ENCODE measurements around the gene HTR1D. TPM values are rescaled to one million over a fixed set of nuclear protein-coding genes. Genes with fewer than 3 reads are reported as not detected.
"Not testable (repeated sequence)": the region's sequence is repeated elsewhere in the genome, so short reads cannot be mapped to it uniquely, and the experiment has no call there.

Gene HTR1D, protein sequence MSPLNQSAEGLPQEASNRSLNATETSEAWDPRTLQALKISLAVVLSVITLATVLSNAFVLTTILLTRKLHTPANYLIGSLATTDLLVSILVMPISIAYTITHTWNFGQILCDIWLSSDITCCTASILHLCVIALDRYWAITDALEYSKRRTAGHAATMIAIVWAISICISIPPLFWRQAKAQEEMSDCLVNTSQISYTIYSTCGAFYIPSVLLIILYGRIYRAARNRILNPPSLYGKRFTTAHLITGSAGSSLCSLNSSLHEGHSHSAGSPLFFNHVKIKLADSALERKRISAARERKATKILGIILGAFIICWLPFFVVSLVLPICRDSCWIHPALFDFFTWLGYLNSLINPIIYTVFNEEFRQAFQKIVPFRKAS
- 0.07 TPM for total RNA-seq
- long read RNA-seq = 0 reads

DNA sequence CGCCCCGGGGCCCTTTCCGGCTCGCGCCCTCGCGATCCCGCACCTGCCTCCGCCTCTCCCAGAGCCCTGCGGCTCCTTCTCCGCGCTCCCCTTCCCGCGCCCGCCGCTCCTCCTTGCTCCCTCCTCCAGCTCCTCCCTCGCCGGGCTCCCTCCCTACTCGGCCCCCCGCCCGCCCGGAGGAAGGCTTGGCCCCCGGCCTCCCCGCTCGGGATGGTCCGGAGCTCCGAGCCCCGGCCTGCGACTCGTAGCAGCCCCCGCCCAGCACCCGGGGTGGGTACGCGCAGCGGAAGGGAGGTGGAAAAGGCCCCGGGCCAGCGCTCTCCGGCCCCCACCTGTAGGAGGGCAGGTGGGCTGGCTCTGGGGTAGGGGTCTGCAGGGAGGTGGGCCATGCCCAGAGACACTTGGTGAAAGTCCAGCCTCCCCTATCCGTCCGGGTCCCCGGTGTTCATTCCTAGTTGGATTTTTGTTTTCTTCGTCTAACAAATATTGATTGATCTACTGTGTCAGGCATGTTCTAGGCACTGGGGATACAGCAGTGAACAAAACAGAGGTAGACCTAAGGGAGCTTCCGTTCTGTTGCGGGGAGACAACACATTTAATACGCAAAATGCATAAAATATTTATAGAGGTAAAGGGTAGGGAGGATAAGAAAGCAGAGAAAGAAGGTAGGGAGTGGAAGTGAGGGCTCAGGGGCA, at the start of gene HTR1D:
Gene HTR1D, minus strand, starts transcription at position 82 of the 695 bp plus-strand sequence. CDS start 23,283 bp downstream, outside the sequence.
- ATAC-seq = no peak
- intact Hi-C loops (cut with micrococcal nuclease) = no loop called here
- DNase-seq = no peak

DNA sequence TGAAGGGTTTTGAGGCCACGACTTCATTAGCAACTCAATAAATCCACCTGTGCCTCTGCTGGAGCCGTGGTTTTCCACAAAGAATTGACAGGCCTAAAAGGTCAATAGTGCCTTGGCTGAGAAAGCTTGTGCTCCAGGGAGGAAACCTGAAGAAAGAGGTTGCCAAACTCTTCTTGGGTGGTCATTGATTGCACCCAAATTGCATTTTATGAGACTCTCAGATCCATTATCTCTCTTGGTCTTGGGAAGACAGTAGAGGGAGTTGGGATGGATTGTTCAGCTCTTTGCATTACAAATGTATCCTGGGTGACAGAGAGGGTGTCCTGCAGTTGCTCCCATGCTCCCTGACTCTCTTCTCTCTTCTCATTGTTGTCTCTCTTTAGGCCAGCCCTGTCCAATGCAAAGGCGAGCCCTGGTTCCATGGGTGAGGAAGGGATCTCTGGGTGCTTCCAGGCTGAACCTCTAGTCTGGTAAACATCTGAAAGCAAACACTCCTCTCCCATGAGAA, 46.1 kb upstream of the HTR1D start:
- intact Hi-C loops (cut with micrococcal nuclease) = no loop called here

DNA sequence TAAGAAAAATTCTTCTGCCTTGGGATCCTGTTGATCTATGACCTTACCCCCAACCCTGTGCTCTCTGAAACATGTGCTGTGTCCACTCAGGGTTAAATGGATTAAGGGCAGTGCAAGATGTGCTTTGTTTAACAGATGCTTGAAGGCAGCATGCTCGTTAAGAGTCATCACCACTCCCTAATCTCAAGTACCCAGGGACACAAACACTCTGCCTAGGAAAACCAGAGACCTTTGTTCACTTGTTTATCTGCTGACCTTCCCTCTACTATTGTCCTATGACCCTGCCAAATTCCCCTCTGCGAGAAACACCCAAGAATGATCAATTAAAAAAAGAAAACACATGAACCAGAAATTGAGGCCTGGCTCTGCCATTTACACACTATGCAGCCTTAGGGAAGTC, 40.8 kb upstream of the HTR1D start:
- ATAC-seq; DNase-seq; intact Hi-C loops (cut with micrococcal nuclease): not testable (repeated sequence)

More for the DNA sequence above, 46.1 kb upstream of the HTR1D start:
- no peak for DNase-seq
- ATAC-seq = no peak

DNA sequence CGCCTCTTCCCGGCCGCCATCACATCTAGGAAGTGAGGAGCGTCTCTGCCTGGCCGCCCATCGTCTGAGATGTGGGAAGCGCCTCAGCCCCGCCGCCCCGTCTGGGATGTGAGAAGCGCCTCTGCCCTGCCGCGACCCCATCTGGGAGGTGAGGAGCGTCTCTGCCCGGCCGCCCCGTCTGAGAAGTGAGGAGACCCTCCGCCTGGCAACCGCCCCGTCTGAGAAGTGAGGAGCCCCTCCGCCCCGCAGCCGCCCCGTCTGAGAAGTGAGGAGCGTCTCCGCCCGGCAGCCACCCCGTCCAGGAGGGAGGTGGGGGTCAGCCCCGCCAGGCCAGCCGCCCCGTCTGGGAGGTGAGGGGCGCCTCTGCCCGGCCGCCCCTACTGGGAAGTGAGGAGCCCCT, 40.1 kb upstream of the HTR1D start:
- intact Hi-C loops (cut with micrococcal nuclease); DNase-seq; ATAC-seq: not testable (repeated sequence)

DNA sequence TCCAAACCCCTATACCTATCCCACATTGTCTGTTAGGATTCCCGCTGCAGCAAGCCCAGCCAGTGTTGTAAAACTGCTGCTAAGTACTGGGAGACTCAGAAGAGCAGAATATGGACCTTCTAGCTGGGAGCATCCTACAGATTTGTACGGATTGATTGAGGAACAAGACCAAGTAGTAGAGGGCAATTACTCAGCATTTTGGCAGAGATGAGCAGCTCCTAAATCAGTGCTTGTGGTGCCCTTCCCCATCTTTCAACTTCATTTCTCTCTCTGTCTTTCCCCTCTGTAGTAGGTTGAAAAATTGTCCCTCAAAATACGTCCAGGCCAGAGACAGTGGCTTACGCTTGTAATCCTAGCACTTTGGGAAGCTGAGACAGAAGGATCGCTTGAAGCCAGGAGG, 37.3 kb upstream of the HTR1D start:
- no peak for ATAC-seq
- intact Hi-C loops (cut with micrococcal nuclease) = no loop called here

DNA sequence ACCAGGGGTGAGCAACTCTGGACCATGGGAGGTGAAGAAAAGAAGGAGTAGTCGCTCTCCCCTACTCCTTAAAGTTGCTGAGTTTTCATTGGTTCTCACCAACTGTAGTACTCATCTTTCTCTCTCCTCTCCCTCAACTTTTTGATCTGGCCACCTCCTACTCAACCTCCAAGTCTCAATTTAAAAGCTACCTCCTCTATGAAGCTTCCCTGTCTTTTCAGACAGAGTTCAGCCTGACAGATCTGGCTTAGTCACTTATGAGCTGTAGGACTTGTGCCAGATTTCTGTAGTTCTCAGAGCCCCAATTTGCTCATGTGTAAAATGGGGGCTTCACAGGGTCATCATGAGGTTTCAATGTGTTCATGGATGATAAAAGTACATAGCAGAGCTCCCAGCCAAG, 34.5 kb upstream of the HTR1D start:
- ATAC-seq (no peak), DNase-seq (no peak)
- intact Hi-C loops (cut with micrococcal nuclease) = no loop called here

More for the DNA sequence above, 37.3 kb upstream of the HTR1D start:
- no peak for DNase-seq

DNA sequence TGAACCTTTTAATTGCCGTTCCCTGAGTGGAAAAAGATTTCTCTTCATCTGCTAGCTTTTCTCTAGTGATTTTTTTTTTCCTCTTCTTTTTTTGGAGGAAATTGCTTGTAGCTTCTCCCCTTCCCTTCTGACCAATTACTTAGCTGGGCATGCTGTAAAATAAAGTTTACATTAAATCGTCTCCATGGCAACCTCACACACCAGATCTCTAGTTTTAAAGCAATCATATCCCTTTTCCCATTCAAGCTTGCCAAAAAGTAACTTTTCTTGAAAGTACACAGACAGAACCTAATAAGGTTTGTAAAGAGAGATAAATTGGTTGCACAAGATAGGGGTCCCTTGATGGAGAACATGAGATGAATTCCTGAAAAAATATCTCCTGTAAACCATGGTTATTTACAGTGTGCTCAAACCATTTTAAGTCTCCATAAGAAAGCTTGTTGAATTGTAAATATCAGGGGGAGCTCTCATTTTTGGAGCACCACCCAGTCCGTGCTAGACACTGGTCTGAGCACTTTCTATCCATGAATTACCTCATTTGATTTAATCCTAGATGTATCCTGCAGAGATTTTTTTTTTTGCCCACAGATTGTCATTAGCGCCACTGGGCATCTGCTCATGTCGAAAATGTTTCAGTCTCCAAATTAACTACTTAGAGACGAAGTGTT, 32.6 kb upstream of the HTR1D start:
- DNase-seq (no peak), ATAC-seq (no peak)
- intact Hi-C loops (cut with micrococcal nuclease) = no loop called here

DNA sequence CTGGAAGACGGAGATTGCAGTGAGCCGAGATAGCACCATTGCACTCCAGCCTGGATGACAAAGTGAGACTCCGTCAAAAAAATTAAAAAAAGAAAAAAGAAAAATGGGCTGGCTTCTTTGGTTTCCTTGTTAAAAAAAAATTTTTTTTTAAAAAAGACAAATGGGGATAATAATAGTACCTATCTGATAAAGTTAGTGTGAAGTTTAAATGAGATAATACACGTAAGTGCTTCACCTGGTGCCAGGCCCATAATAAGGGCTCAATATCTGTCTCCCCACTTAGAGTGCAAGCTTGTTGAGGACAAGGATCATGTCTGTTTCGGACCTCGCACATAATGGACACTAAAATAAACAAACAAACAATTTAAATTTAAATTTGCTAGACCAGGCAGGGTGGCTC, 30.0 kb upstream of the HTR1D start:
- DNase-seq (no peak), ATAC-seq (no peak)
- intact Hi-C loops (cut with micrococcal nuclease) = no loop called here

DNA sequence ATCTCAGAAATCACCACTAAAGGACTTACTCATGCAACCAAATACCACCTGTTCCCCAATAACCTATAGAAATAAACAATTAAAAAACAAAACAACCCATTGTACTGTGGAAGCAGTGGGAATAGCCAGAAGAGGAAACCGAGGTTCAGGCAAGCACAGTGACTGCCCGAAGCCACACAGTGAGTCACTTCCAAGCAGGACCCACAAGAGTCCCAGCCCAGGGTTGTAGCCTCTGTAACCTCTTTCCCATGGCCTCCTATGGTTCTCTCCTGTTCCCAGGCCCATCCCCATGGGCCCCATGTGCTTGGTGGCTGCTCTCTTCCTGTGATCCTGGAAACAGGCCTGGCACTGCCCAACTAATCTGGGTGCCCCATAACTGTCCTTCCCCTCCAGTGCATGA, 29.0 kb upstream of the HTR1D start:
- ATAC-seq = no peak

DNA sequence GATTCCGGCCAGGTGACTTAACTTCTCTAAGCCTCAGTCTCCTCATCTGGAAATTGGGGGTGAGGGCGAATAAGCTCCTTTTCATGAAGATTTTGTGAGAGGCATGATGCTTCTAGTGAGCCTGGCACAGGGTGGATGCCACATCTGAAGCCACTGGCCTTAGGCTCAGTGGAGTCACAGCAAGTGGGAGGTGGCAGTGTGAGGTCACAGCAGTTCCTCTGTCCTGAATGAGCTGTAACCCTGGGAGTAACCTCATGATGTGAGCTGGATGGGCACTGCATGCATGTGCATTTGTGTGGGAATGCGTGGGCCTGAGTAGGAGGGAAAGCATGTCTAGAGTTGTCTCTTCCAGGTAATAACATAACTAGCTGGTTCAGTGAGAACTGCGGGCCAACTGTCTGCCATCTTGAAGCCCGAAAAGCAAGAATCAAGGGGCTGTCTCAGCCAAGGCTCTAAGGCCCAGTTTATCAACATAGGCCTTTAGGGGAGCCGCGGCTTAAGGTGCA, 27.0 kb upstream of the HTR1D start:
- intact Hi-C loops (cut with micrococcal nuclease) = no loop called here
- DNase-seq (no peak), ATAC-seq (no peak)

More for the DNA sequence above, 29.0 kb upstream of the HTR1D start:
- intact Hi-C loops (cut with micrococcal nuclease) = no loop called here
- DNase-seq = no peak

DNA sequence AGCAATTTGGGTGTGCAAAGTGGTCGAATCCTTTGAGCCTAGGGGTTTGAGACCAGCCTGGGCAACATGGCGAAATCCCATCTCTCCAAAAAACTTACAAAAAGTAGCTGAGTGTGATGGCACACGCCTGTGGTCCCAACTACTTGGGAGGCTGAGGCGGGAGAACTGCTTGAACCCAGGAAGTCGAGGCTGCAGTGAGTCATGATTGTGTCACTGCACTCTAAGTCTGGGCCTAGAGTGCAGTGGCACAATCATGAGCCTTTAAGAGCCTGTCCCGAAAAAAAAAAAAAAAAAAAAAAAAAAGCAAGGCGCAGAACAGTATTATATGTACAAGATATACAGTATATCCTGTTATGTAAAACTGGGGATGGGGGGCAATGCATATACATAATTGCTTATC, 25.1 kb upstream of the HTR1D start:
- no peak for DNase-seq
- no peak for ATAC-seq
- intact Hi-C loops (cut with micrococcal nuclease) = no loop called here

DNA sequence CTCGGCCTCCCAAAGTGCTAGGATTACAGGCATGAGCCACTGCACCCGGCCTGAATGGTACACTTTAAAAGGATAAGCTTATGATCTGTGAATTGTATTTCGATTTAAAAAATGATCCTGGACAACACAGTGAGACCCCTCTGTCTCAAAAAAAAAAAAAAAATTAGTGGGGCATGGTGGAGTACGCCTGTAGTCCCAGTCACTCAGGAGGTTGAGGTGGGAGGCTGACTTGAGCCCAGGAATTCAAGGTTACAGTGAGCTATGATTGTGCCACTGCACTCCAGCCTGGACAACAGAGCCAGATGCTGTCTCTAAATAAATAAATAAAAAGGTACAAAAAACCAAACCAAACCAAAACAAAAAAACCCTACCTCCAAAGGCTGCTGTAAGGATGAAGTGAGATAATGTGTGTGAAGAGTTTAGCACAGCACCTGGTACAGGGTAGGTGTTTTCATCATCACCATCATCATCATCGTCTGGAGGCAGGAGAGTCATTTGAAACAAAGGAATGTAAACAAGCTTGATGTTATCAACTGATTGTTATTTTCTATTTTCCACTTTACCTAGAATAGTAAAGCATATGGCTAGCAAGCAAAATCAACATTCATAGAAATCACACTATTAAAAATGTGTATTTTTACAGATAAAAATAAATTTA, 22.5 kb upstream of the HTR1D start:
- intact Hi-C loops (cut with micrococcal nuclease) = no loop called here
- ATAC-seq (no peak), DNase-seq (no peak)

DNA sequence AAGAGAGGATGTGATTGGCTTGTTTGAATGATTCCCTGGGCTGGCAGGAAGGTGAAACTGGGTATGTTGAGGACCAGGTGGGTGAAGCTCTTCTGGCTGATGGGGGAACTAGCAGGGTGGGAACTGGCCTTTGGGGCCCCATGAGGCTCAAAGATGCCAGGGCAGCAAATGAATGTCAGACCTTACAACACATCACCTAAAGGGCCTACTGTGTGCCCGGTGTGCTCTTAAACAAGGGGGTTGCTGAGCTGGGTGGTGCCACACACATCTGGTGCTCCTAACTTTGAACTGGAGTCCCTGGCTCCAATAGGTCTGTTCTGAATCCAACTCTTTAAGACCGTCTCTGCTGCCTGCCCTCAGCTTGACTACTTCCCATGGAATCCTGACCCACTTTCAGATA, 21.3 kb upstream of the HTR1D start:
- intact Hi-C loops (cut with micrococcal nuclease) = no loop called here
- ATAC-seq (no peak), DNase-seq (no peak)

DNA sequence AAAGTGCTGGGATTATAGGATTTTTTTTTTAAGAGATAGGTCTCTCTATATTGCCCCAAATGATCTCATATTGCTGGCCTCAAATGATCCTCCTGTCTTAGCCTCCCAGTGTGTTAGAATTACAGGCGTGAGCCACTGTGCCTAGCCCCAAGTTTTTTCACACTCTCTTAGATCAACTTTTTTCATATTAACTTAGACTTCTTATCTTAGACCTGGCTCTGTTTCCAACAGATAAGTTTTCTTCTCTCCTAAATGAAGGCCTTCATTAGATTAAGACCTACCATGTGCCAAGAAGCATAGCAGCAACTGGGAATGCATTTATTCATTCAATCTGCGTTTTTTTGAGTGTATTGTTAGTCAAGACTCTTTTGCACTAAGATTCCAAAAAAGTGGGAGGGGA, 20.2 kb upstream of the HTR1D start:
- intact Hi-C loops (cut with micrococcal nuclease) = no loop called here
- no peak for ATAC-seq

DNA sequence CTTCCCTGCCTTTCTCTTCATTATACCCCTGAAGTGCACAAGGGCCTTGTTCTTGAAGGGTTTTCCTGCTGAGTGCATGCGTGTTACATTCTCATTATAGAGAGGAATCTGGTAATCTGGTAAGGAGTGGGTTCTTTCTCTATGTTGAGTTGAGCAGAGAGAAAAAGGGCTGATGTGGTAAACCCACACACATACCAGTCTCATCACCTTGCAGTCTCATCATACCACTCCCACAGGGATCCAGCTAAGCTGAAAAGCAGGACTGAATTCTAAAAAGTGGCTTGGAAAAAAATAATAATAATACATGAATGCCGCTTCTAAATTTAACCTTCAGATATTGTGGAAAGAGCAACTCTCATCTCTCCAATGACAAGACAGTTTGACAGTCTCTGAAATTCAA, 10.5 kb upstream of the HTR1D start:
- intact Hi-C loops (cut with micrococcal nuclease) = no loop called here
- no peak for ATAC-seq
- no peak for DNase-seq

More for the DNA sequence above, 20.2 kb upstream of the HTR1D start:
- DNase-seq = no peak

DNA sequence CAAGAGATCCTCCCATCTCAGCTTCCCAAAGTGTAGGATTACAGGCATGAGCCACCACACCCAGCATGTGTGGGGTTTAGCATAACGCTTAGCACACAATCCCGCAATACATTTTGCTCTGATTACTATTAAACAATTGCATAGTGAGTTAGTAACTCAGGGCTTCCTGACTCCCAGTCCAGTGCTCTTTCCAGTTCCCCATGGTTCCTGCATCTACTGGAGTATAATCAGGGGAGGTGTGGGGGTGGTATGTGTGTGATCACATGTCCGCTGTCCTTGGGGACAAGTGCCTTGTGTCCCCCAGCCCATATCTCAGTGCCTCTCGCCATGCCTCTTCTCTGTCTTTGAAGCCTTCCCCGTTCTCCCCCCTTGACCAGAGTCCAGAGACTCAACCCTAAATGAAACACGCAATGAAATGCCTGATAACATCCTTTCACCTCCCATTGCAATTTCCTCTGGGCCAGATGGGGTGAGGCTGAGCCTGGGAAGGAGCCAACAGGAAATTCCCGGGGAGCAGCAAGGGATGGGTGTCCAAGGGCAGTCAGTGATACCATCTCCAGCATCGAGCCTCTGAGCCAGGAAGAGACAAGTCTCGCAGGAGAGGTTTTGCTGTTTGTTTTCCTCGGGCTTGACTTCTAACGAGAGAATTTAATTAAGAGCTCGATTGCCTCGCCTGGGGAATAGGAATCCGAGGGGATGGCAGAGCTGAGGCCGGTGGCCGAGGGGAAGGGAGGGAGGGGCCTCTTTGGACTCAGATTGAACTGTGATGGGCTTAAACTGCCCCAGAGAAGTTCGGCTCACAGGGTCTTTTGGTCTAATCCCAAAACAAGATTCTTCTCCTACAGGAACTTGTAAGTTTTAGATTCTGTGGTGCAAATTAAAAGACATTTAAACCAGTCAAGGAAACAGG, 7.7 kb upstream of the HTR1D start:
- ATAC-seq (peak; percentile 80), DNase-seq (peak; percentile 33)
- intact Hi-C loops (cut with micrococcal nuclease) = no loop called here

DNA sequence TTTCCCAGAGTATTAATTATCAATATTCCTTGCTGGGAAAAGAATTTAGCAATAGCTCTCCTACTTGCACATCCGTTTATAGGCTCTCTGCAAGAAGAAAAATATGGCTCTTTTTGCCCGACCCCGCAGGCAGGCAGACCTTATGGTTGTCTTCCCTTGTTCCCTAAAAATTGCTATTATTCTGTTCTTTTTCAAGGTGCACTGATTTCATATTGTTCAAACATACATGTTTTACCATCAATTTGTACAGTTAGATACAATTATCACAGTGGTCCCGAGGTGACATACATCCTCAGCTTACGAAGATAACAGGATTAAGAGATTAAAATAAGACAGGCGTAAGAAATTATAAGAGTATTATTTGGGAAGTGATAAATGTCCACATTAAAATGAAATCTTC, 6.7 kb upstream of the HTR1D start:
- ATAC-seq; DNase-seq; intact Hi-C loops (cut with micrococcal nuclease): not testable (repeated sequence)

DNA sequence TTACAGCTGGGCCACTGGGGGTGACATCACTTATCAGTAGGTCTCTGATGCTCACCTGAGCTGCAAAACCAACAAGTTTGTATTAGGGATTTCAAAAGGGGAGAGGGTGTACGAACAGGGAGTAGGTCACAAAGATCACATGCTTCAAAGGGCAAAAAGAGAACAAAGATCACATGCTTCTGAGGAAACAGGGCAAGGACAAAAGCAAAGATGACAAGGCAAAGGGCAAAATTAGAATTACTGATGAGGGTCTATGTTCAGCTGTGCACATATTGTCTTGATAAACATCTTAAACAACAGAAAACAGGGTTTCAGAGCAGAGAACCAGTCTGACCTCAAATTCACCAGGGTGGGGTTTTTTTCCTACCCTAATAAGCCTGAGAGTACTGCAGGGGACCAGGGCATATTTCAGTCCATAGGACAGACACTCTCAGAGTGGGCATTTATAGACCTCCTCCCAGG, 6.2 kb upstream of the HTR1D start:
- ATAC-seq; DNase-seq; intact Hi-C loops (cut with micrococcal nuclease): not testable (repeated sequence)

Measured in left ventricle myocardium superior (tissue), 1 donor.